ENCODE results near the gene VASH2. TPM values are rescaled to one million over a fixed set of nuclear protein-coding genes. Genes with fewer than 3 reads are reported as not detected.
"Not testable (repeated sequence)": the region's sequence is repeated elsewhere in the genome, so short reads cannot be mapped to it uniquely, and the experiment has no call there.

VASH2 gene
- total RNA-seq, 2 experiments from 2014 or later = 0.57 to 0.63 TPM

DNA sequence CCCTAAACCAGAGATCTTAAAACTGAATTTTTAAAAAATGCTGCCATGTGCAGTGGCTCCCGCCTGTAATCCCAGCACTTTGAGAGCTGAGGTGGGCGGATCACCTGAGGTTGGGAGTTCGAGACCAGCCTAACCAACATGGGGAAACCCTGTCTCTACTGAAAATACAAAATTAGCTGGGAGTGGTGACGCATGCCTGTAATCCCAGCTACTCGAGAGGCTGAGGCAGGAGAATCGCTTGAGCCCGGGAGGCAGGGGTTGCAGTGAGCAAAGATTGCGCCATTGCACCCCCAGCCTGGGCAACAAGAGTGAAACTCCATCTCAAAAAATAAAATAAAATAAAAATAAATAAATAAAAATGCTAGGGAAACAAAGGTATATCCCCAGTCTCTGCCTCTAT is 43.6 kb downstream of the VASH2 start:
- H3K27me3 Mint-ChIP-seq; DNase-seq; POLR2A ChIA-PET; H3K9me3 Mint-ChIP-seq; H3K27ac Mint-ChIP-seq; H3K4me3 Mint-ChIP-seq; intact Hi-C loops (cut with micrococcal nuclease): not testable (repeated sequence)
- CTCF ChIA-PET = interaction anchor here (0.6 to 4.8 kb wide), 15 partner anchors 8 to 538 kb away, joined by 3 to 37 read pairs (median 8); partner anchors contain the start of genes FLVCR1, NSL1 and TATDN3
- Mint-ChIP-seq H3K36me3 (peaks cover 27% of the 10 kb centered on the region), H3K4me1 (ENCODE audit: low read depth) (peaks cover 13% of the 10 kb centered on the region)

DNA sequence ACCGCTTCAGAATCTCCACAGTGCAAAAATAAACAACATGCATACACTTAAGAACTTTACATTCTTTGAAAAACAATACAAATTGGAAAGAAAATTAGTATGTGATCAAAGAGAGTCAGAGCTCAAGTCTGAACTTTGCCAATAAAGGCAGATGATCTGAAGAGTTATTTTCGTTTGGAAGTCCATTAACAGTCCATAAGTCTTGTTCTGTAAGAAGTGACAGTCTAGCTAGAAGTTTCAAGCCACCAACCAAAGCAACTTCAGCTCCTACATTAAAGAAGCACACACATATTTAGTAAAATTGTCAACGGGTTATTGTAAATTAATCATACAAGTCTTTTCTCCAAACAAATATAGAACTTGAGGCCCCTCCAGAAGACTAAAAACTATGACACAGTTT is 44.6 kb downstream of the VASH2 start:
- Mint-ChIP-seq H3K27ac (no peak overlapping the region), H3K9me3 (no peaks in the 10 kb centered on the region), H3K36me3 (peaks cover 32% of the 10 kb centered on the region), H3K4me3 (no peak overlapping the region), H3K27me3 (no peaks in the 10 kb centered on the region), H3K4me1 (ENCODE audit: low read depth) (peaks cover 10% of the 10 kb centered on the region)
- ChIA-PET CTCF (interaction anchor here (0.6 to 4.8 kb wide), 30 partner anchors 9 to 539 kb away, joined by 3 to 37 read pairs (median 5); partner anchors contain the start of genes FLVCR1, NSL1, TATDN3 and VASH2), POLR2A (no interaction called here)
- no peak for DNase-seq
- intact Hi-C loops (cut with micrococcal nuclease) = loop anchor here (1.0 to 5.0 kb wide), 6 partner anchors 180 to 537 kb away; partner anchors contain the start of genes NSL1 and TATDN3

DNA sequence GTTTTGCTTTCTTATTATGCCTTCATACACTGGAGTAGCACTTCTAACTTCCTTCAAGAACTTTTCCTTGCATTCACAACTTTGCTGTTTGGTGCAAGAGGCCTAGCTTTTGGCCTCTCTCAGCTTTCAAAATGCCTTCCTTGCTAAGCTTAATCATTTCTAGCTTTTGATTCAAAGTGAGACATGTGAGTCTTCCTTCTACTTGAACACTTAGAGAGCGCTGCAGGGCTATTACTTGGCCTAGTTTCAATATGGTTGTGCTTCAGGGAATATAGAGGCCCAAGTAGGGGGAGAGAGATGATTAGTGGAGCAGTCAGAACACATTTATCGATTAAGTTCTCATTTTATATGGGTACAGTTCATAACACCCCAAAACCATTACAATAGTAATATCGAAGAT is 52.9 kb downstream of the VASH2 start:
- ChIA-PET CTCF (interaction anchor here (0.6 to 2.5 kb wide), 7 partner anchors 8 to 1619 kb away, joined by 3 to 12 read pairs (median 4); no protein-coding TSS in a partner anchor), POLR2A (interaction anchor here (0.6 to 1.8 kb wide), 8 partner anchors 12 to 436 kb away, joined by 3 to 10 read pairs (median 3); partner anchors contain the start of genes ANGEL2, ATF3, FLVCR1 and RPS6KC1)
- H3K4me1 Mint-ChIP-seq (ENCODE audit: low read depth) = peaks cover 13% of the 10 kb centered on the region
- no peaks in the 10 kb centered on the region for H3K27me3 Mint-ChIP-seq
- no peak overlapping the region for H3K4me3 Mint-ChIP-seq
- intact Hi-C loops (cut with micrococcal nuclease) = loop anchor here (1.0 to 5.0 kb wide), 4 partner anchors 12 to 1622 kb away; partner anchors contain the start of genes ANGEL2 and FLVCR1
- peak overlapping the region; percentile 57 for H3K27ac Mint-ChIP-seq
- DNase-seq = peak; percentile 48
- no peaks in the 10 kb centered on the region for H3K9me3 Mint-ChIP-seq
- H3K36me3 Mint-ChIP-seq = peaks cover 34% of the 10 kb centered on the region

DNA sequence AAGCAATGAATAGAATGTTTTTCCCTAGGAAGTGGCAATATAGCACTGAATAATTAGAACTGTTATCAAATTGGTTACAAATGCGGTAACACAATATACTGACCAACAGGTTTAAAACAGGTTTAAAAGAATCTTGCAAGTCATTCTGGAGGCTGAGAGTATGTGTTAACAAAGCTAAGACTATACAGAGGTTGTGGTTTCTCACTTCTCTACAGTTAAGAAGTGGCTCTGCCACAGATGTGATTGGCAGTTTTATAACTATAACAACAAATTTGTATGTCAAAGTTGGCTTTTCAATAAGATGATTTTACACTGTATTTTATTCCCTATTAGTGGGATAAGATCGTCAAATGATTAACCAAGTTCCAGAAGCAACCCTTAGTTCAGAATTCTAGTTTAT is 58.2 kb downstream of the VASH2 start:
- H3K27ac Mint-ChIP-seq = peak overlapping the region; percentile 28
- peaks cover 28% of the 10 kb centered on the region for H3K36me3 Mint-ChIP-seq
- H3K4me3 Mint-ChIP-seq = no peak overlapping the region
- DNase-seq = no peak
- ChIA-PET POLR2A (no interaction called here), CTCF (no interaction called here)
- H3K27me3 Mint-ChIP-seq = no peaks in the 10 kb centered on the region
- H3K4me1 Mint-ChIP-seq (ENCODE audit: low read depth) = peaks cover 32% of the 10 kb centered on the region
- intact Hi-C loops (cut with micrococcal nuclease) = no loop called here
- H3K9me3 Mint-ChIP-seq = no peaks in the 10 kb centered on the region

DNA sequence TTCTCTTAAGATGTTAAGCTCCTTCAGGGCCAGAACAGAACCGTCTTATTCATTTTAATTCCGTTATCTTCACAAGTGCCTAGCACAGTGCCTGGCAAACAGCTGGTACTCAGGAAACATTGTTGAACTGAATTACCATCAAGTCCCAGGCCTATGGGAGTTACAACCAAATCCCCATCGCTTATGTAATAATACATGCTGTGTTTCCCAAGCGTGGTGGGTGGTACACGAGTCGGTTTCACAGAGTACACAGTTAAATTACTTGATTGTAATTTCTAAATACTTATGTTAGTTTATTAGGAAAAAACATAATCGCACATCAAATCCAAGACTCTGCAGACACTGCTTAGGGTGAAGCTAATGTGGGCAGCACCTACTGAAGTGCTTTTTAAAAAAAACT is 64.3 kb downstream of the VASH2 start:
- Mint-ChIP-seq H3K4me3 (peak overlapping the region; percentile 98), H3K36me3 (peaks cover 10% of the 10 kb centered on the region), H3K27ac (peak overlapping the region; percentile 99), H3K4me1 (ENCODE audit: low read depth) (peaks cover 30% of the 10 kb centered on the region), H3K9me3 (no peaks in the 10 kb centered on the region), H3K27me3 (no peaks in the 10 kb centered on the region)
- DNase-seq = no peak
- intact Hi-C loops (cut with micrococcal nuclease) = loop anchor here (1.0 to 10.0 kb wide), 5 partner anchors 11 to 980 kb away; partner anchors contain the start of genes DTL, FLVCR1, INTS7 and NSL1
- ChIA-PET CTCF (interaction anchor here (1.1 to 1.5 kb wide), 4 partner anchors 11 to 350 kb away, joined by 3 to 5 read pairs (median 5); no protein-coding TSS in a partner anchor), POLR2A (interaction anchor here (0.7 to 2.3 kb wide), 4 partner anchors 11 to 537 kb away, joined by 3 to 10 read pairs (median 4); partner anchors contain the start of gene FLVCR1)

DNA sequence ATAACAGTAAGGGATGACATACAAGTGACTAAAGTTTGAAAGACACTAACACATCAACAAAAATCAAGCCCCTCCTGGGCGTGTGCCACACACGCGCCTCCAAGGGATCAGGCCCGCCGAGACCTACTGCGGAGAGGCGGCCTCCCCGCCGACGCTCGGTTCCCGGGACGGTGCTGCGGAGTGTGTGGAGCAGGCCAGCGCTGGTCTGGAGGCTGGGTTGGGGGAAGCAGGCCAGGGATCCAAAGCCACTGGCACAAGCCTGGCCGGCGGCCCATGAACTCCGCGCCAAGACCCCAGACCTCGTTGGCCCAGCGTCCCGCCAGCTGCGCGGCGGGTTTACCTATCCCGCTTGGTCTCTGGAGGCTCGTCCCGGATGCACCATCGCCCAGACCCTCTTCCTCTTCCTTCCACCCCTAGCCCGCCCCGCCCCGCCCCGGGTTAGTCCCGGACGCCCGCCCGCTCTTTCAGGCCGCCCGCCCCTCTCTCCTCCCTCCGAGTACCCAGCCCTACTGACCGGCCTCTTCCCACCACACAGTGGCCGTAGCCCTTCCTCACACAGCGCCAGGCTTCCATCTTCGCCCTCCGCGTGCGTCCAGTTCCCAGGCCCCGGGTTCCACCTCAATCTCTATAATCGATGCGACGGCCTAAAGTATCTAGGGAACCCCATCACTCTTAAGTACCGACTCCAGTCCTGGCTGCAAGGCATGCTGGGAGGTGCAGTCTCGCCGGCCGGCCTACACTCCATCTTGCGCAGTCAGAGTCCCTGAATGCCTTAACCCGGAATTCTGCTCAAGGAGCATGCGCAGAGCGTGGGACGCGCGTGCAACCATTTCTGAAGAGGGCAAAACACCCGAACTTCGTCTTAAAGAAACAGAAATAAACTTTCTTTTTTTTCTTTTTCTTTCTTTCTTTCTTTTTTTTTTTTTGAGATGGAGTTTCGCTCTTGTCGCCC is 65.0 kb downstream of the VASH2 start, which contains the start of gene ANGEL2:
ANGEL2 (minus strand) TSS at position 769 of the 952 bp plus-strand sequence; CDS start at position 573, 196 bp downstream.
- DNase-seq = peak; percentile 97
- peaks cover 10% of the 10 kb centered on the region for H3K36me3 Mint-ChIP-seq
- peaks cover 30% of the 10 kb centered on the region for H3K4me1 Mint-ChIP-seq (ENCODE audit: low read depth)
- ChIA-PET CTCF (interaction anchor here (0.7 to 1.5 kb wide), 4 partner anchors 12 to 760 kb away, joined by 3 to 5 read pairs (median 4); no protein-coding TSS in a partner anchor), POLR2A (interaction anchor here (0.7 to 2.3 kb wide), 4 partner anchors 12 to 538 kb away, joined by 3 to 10 read pairs (median 4); partner anchors contain the start of gene FLVCR1)
- intact Hi-C loops (cut with micrococcal nuclease) = loop anchor here (1.0 to 10.0 kb wide), 5 partner anchors 12 to 981 kb away; partner anchors contain the start of genes DTL, FLVCR1, INTS7 and NSL1
- H3K27ac Mint-ChIP-seq = peak within 1 kb of the TSS; percentile 99
- peak within 1 kb of the TSS; percentile 98 for H3K4me3 Mint-ChIP-seq
- no peaks in the 10 kb centered on the region for H3K9me3 Mint-ChIP-seq
- H3K27me3 Mint-ChIP-seq = no peaks in the 10 kb centered on the region

DNA sequence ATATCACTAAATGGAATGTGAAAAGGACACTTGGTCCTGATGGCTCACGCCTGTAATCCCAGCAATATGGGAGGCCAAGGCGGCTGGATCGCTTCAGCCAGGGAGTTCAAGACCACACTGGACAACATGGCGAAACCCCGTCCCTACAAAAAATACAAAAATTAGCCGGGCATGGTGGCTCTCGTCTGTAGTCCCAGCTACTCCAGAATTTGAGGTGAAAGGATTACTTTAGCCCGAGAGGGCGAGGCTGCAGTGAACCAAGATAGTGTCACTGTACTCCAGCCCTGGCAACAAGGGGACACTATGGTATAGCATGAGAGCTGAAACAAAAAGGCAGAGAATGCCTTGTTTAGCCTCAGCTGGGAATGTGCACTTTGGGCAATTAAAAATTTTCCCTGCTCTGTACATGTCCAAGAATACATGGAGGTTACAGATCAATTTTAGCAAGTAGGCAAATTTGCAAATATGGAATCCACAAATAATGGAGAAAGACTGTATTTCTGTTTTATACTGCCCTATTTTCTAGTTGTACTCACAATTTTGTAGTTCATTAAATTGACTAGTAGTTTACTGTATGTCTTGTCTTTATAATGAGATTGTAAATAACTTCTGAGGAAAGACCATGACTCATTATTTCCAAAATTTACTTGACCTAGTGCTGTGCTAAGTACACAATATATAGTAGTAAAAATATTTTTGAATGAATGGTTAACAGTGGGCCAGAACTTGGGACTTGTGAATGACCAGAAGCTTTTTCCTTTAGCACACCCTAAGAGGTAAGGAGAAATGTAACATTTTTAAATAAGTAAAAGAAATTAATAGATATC is 67.3 kb downstream of the VASH2 start:
- Mint-ChIP-seq H3K27me3 (no peaks in the 10 kb centered on the region), H3K4me1 (ENCODE audit: low read depth) (peaks cover 17% of the 10 kb centered on the region), H3K27ac (no peak overlapping the region), H3K4me3 (no peak overlapping the region), H3K36me3 (peaks cover 1% of the 10 kb centered on the region), H3K9me3 (no peaks in the 10 kb centered on the region)
- CTCF ChIA-PET = no interaction called here
- POLR2A ChIA-PET = no interaction called here
- intact Hi-C loops (cut with micrococcal nuclease) = loop anchor here (10.0 kb wide), 1 partner anchor 983 kb away; the partner anchor contains the start of genes DTL and INTS7
- no peak for DNase-seq

DNA sequence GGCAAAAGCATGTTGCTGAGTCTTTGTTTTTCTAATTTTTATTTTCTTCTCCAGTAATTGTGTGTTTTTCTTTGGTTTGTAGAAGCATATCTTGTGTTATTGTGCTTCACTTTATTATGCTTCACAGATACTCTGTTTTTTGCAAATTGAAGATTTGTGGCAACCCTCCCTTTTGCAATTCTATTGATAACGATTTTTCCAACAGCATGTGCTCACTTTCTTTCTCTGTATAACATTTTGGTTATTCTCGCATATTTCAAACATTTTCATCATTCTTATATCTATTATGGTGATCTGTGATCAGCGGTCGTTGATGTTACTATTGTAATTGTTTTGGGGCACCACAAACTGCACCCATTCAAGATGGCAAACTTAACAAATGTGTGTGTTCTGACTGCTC is 69.1 kb downstream of the VASH2 start:
- POLR2A ChIA-PET = interaction anchor here (0.6 kb wide), 1 partner anchor 52 kb away, joined by 3 read pairs; no protein-coding TSS in a partner anchor
- intact Hi-C loops (cut with micrococcal nuclease) = loop anchor here (10.0 kb wide), 1 partner anchor 985 kb away; the partner anchor contains the start of genes DTL and INTS7
- Mint-ChIP-seq H3K4me1 (ENCODE audit: low read depth) (peaks cover 2% of the 10 kb centered on the region), H3K4me3 (no peak overlapping the region), H3K36me3 (peaks cover 1% of the 10 kb centered on the region), H3K27me3 (peaks cover 2% of the 10 kb centered on the region), H3K27ac (no peak overlapping the region), H3K9me3 (no peaks in the 10 kb centered on the region)
- CTCF ChIA-PET = no interaction called here
- no peak for DNase-seq

DNA sequence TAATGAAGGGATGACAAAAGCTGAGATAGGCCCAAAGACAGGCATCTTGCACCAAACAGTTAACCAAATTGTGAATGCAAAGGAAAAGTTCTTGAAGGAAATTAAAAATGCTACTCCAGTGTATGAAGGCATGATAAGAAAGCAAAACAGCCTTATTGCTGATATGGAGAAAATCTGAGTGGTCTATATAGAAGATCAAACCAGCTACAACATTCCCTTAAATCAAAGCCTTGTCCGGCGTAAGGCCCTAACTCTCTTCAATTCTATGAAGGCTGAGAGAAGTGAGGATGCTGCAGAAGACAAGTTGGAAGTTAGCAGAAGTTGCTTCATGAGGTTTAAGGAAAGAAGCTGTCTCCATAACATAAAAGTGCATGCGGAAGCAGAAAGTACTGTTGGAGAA is 69.7 kb downstream of the VASH2 start:
- H3K36me3 Mint-ChIP-seq = peaks cover under 1% of the 10 kb centered on the region
- intact Hi-C loops (cut with micrococcal nuclease) = no loop called here
- ChIA-PET POLR2A (no interaction called here), CTCF (no interaction called here)
- no peaks in the 10 kb centered on the region for H3K4me1 Mint-ChIP-seq (ENCODE audit: low read depth)
- H3K27me3 Mint-ChIP-seq = peaks cover 2% of the 10 kb centered on the region
- no peak for DNase-seq
- H3K4me3 Mint-ChIP-seq = no peak overlapping the region
- no peaks in the 10 kb centered on the region for H3K9me3 Mint-ChIP-seq
- H3K27ac Mint-ChIP-seq = no peak overlapping the region

DNA sequence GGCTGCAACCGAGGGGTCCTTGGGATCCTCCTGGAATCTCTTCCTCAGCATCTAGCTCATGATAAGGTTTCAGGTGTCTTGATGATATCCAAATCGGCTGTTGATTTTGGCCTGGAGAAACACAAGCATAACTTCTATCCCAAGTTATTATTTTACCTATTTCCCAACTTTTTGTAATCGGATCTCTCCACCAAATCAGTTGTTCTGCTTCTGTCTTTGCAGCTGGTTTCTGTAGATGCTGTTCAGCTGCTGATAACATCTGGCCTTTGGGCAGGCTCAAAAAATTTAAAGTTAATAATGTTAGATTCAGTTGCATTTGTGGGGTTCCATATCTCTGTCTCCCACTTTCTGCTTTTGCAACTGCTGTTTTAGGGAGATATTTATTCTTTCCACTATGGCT is 76.7 kb downstream of the VASH2 start:
- H3K27ac Mint-ChIP-seq; H3K4me3 Mint-ChIP-seq; DNase-seq; H3K9me3 Mint-ChIP-seq; H3K4me1 Mint-ChIP-seq (ENCODE audit: low read depth); H3K36me3 Mint-ChIP-seq; CTCF ChIA-PET; POLR2A ChIA-PET; intact Hi-C loops (cut with micrococcal nuclease): not testable (repeated sequence)
- peaks cover 25% of the 10 kb centered on the region for H3K27me3 Mint-ChIP-seq

DNA sequence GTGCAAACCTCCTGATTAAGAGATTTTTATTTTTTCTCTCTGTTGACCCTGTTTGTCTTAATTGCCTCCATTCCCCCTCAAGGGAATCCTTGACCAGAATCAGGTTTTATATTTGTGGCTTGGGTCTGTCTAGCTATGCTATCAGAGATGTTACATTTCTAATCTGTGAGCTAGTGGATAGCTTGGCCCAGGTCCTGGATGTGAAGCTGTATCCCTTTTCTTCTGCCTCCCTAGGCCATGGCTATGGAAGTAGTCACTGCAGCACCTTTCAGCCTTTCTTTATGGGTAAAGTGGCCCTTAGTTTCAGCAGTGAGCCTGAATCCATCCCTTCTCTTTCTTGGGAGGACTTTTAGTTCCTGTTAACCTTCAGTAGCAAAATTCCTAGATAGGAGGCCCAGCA is 82.3 kb downstream of the VASH2 start:
- no peaks in the 10 kb centered on the region for H3K9me3 Mint-ChIP-seq
- DNase-seq = no peak
- no peak overlapping the region for H3K4me3 Mint-ChIP-seq
- ChIA-PET POLR2A (no interaction called here), CTCF (interaction anchor here (0.6 kb wide), 1 partner anchor 273 kb away, joined by 3 read pairs; no protein-coding TSS in a partner anchor)
- H3K27ac Mint-ChIP-seq = no peak overlapping the region
- intact Hi-C loops (cut with micrococcal nuclease) = no loop called here
- H3K4me1 Mint-ChIP-seq (ENCODE audit: low read depth) = no peaks in the 10 kb centered on the region
- peaks cover 34% of the 10 kb centered on the region for H3K27me3 Mint-ChIP-seq
- H3K36me3 Mint-ChIP-seq = no peaks in the 10 kb centered on the region

Data from activated CD4-positive, alpha-beta memory T cell treated with anti-CD3 and anti-CD28 coated beads for 36 hours (primary cell).